IMR-90 (cell line): ENCODE results near the gene PAX5. TPM values are rescaled to one million over a fixed set of nuclear protein-coding genes. Genes with fewer than 3 reads are reported as not detected.

Source experiments
- ATAC-seq: fragments of 200-7000 bp; cut with Tn5 transposase; 2 replicates; pipeline ENCODE4 v1.9.1; 2020; ENCODE audit warnings: low read depth, mild to moderate bottlenecking, moderate library complexity
- BruUV-seq: library from RNA; stranded (reverse); fragments of 400-500 nt; replicated peaks from 2 replicates; lab custom pipeline; 2021; lab: Mats Ljungman, UMichigan
- CTCF ChIA-PET: fragments of 300-600 bp; formaldehyde crosslinking; extraction: SDS; loops from one replicate; lab custom pipeline; 2021; ENCODE audit warnings: antibody characterized with exemption; lab: Yijun Ruan, JAX
- POLR2A ChIA-PET: fragments of 300-600 bp; sonication (Branson Sonifier 250); formaldehyde crosslinking; loops from one replicate; lab custom pipeline; 2022; ENCODE audit warnings: antibody characterized with exemption; ENCODE audit not compliant: unreplicated experiment; lab: Charles Lee
- DNase-seq: peaks from one replicate; pipeline ENCODE4 v3.0.0; 2013
- H2AFZ ChIP-seq: replicated peaks from 2 replicates; pipeline ENCODE3; 2013; ENCODE audit warnings: low read length, mild to moderate bottlenecking; ENCODE audit not compliant: poor library complexity
- H2AK5ac ChIP-seq: 2 replicates; pipeline ENCODE4 v1.6.1; 2013; ENCODE audit warnings: low read depth, low read length, inconsistent platforms
- H2AK9ac ChIP-seq: replicated peaks from 2 replicates; pipeline ENCODE3; 2013; ENCODE audit warnings: mild to moderate bottlenecking, low read depth, low read length, moderate library complexity; ENCODE audit not compliant: poor library complexity
- H2BK120ac ChIP-seq: 2 replicates; pipeline ENCODE4 v1.6.1; 2013; ENCODE audit warnings: low read depth, low read length, inconsistent platforms
- H2BK15ac ChIP-seq: 3 replicates; pipeline ENCODE4 v1.6.1; 2013; ENCODE audit warnings: low read depth, low read length, inconsistent platforms
- H2BK20ac ChIP-seq: 2 replicates; pipeline ENCODE4 v1.6.1; 2013; ENCODE audit warnings: low read depth, mild to moderate bottlenecking, inconsistent platforms, low read length, moderate library complexity
- H2BK5ac ChIP-seq: 2 replicates; pipeline ENCODE4 v1.6.1; 2013; ENCODE audit warnings: mild to moderate bottlenecking, low read depth, low read length, inconsistent platforms; ENCODE audit not compliant: poor library complexity, severe bottlenecking
- H3K14ac ChIP-seq: replicated peaks from 2 replicates; pipeline ENCODE4 v1.6.1; 2013; ENCODE audit warnings: low read depth, low read length, inconsistent platforms
- H3K18ac ChIP-seq: 2 replicates; pipeline ENCODE4 v1.6.1; 2013; ENCODE audit warnings: low read depth, low read length, control low read depth
- H3K23ac ChIP-seq: 2 replicates; pipeline ENCODE4 v1.6.1; 2013; ENCODE audit warnings: low read depth, low read length, inconsistent platforms
- H3K27ac ChIP-seq: 2 replicates; pipeline ENCODE4 v1.5.1; 2013; ENCODE audit warnings: mild to moderate bottlenecking, control low read depth, low read length; ENCODE audit not compliant: insufficient read depth
- H3K27me3 ChIP-seq: 2 replicates; pipeline ENCODE4 v1.6.1; 2013; ENCODE audit warnings: low read length; ENCODE audit not compliant: control insufficient read depth, insufficient read depth
- H3K36me3 ChIP-seq: 2 replicates; pipeline ENCODE4 v1.6.1; 2013; ENCODE audit warnings: low read length, mixed read lengths; ENCODE audit not compliant: control insufficient read depth, insufficient read depth
- H3K4ac ChIP-seq: 2 replicates; pipeline ENCODE4 v1.6.1; 2013; ENCODE audit warnings: low read depth, low read length, inconsistent platforms
- H3K4me1 ChIP-seq: 2 replicates; pipeline ENCODE4 v1.6.1; 2013; ENCODE audit warnings: low read length, mixed read lengths; ENCODE audit not compliant: control insufficient read depth, insufficient read depth
- H3K4me2 ChIP-seq: 2 replicates; pipeline ENCODE4 v1.6.1; 2013; ENCODE audit warnings: low read depth, mild to moderate bottlenecking, control low read depth, low read length, moderate library complexity
- H3K4me3 ChIP-seq: 2 replicates; pipeline ENCODE4 v1.5.1; 2013; ENCODE audit warnings: low read depth, mild to moderate bottlenecking, control low read depth, low read length, moderate library complexity; ENCODE audit not compliant: insufficient read depth
- H3K56ac ChIP-seq: 2 replicates; pipeline ENCODE4 v1.6.1; 2013; ENCODE audit warnings: low read length, inconsistent platforms; ENCODE audit not compliant: insufficient read depth; ENCODE audit errors: extremely low read depth
- H3K79me1 ChIP-seq, 2 experiments: 2 replicates each; pipeline ENCODE4 v1.6.1; 2013; ENCODE audit warnings: low read length in 2 of 2, inconsistent platforms in 1 of 2, low read depth in 1 of 2
- H3K9ac ChIP-seq: 2 replicates; pipeline ENCODE4 v1.6.1; 2013; ENCODE audit warnings: low read depth, low read length, control low read depth
- H3K9me1 ChIP-seq: 2 replicates; pipeline ENCODE4 v1.6.1; 2013; ENCODE audit warnings: low read length, inconsistent platforms; ENCODE audit not compliant: insufficient read depth
- H3K9me3 ChIP-seq: 2 replicates; pipeline ENCODE4 v1.6.1; 2013; ENCODE audit warnings: low read length; ENCODE audit not compliant: control insufficient read depth, insufficient read depth
- H4K20me1 ChIP-seq: 2 replicates; pipeline ENCODE4 v1.6.1; 2013; ENCODE audit warnings: low read length, inconsistent platforms; ENCODE audit not compliant: insufficient read depth
- H4K5ac ChIP-seq: 2 replicates; pipeline ENCODE4 v1.6.1; 2013; ENCODE audit warnings: mild to moderate bottlenecking, low read depth, low read length, control low read depth
- H4K8ac ChIP-seq, 2 experiments: 2 replicates each; pipeline ENCODE4 v1.6.1; 2013; ENCODE audit warnings: low read depth in 2 of 2, low read length in 2 of 2, control low read depth in 1 of 2, inconsistent platforms in 1 of 2
- H4K91ac ChIP-seq: 2 replicates; pipeline ENCODE4 v1.6.1; 2013; ENCODE audit warnings: low read depth, low read length, inconsistent platforms; ENCODE audit not compliant: insufficient read depth
- BHLHE40 ChIP-seq: fragments of 150-350 bp; IDR thresholded peaks from 2 replicates; pipeline ENCODE4 v1.6.1; 2016; ENCODE audit warnings: mild to moderate bottlenecking, low read depth, low read length
- CHD1 ChIP-seq: IDR thresholded peaks from 2 replicates; pipeline ENCODE4 v1.6.1; 2012; ENCODE audit warnings: low read depth, low read length, improper control_type of control experiment
- ELK1 ChIP-seq: fragments of 150-350 bp; IDR thresholded peaks from 2 replicates; pipeline ENCODE4 v1.6.1; 2016; ENCODE audit warnings: low read depth, mild to moderate bottlenecking, low read length, moderate library complexity, borderline replicate concordance
- FOS ChIP-seq: fragments of 150-350 bp; IDR thresholded peaks from 2 replicates; pipeline ENCODE4 v1.6.1; 2016; ENCODE audit warnings: low read depth, low read length
- MAFK ChIP-seq: IDR thresholded peaks from 2 replicates; pipeline ENCODE4 v1.6.1; 2012; ENCODE audit warnings: low read depth, low read length, improper control_type of control experiment
- MXI1 ChIP-seq: IDR thresholded peaks from 2 replicates; pipeline ENCODE4 v1.6.1; 2012; ENCODE audit warnings: low read depth, mild to moderate bottlenecking, low read length, moderate library complexity, borderline replicate concordance
- NFE2L2 ChIP-seq: fragments of 150-350 bp; IDR thresholded peaks from 2 replicates; pipeline ENCODE4 v1.6.1; 2016; ENCODE audit warnings: low read depth, mild to moderate bottlenecking, low read length
- RAD21 ChIP-seq: IDR thresholded peaks from 2 replicates; pipeline ENCODE4 v1.6.1; 2012; ENCODE audit warnings: low read length, improper control_type of control experiment
- RCOR1 ChIP-seq: IDR thresholded peaks from 2 replicates; pipeline ENCODE4 v1.6.1; 2012; ENCODE audit warnings: mild to moderate bottlenecking, low read length, improper control_type of control experiment; ENCODE audit not compliant: insufficient replicate concordance
- RFX5 ChIP-seq: IDR thresholded peaks from 2 replicates; pipeline ENCODE4 v1.8.0; 2012; ENCODE audit warnings: low read depth, mild to moderate bottlenecking, low read length, moderate library complexity
- SMC3 ChIP-seq: fragments of 150-350 bp; IDR thresholded peaks from 2 replicates; pipeline ENCODE4 v1.6.1; 2016; ENCODE audit warnings: low read depth, mild to moderate bottlenecking, antibody characterized with exemption, low read length, moderate library complexity
- WGBS, 2 experiments: methylation state at CpG; one replicate each; pipeline versions ENCODE4 v1.1.5 to v1.1.7; 2013; ENCODE audit warnings: missing lambda C conversion rate in 2 of 2; ENCODE audit not compliant: insufficient read length in 1 of 2; ENCODE audit errors: extremely low coverage in 2 of 2; 5-methylcytosine and 5-hydroxymethylcytosine counted together
- dilution Hi-C: fragments of 300-500 bp; cut with HindIII; formaldehyde crosslinking; loops from one replicate; pipeline ENCODE4 v1.14.3; 2018; ENCODE audit warnings: low sequenced_read_pairs; ENCODE audit not compliant: unreplicated experiment
- in situ Hi-C: fragments of 300-500 bp; cut with MboI; formaldehyde crosslinking; loops from 3 replicates; pipeline ENCODE4 v1.14.3; 2019; ENCODE audit warnings: low sequenced_read_pairs, inconsistent platforms, mixed read lengths
- intact Hi-C: fragments of 100-400 bp; cut with micrococcal nuclease; formaldehyde crosslinking; loops from 2 replicates; pipeline ENCODE4 v1.10.0; 2022
- polyA plus RNA-seq, 3 experiments: library from polyadenylated mRNA; depleted of rRNA; stranded (reverse); fragments of >200 nt; gene quantifications; 2 replicates each; pipeline ENCODE4 v1.2.3, GENCODE V29; 2012; ENCODE audit warnings: low replicate concordance in 1 of 3
- total RNA-seq: library from RNA; depleted of rRNA; stranded (reverse); fragments of >200 nt; gene quantifications from 2 replicates; pipeline ENCODE4 v1.2.3, GENCODE V29; 2012
- TF ChIP-seq, protein P1 (sequence below): conservative IDR thresholded peaks from 2 replicates; pipeline ENCODE4 v1.5.1; 2012; ENCODE audit warnings: mild to moderate bottlenecking, low read depth, low read length, improper control_type of control experiment
- TF ChIP-seq, protein P2 (sequence below): fragments of 150-350 bp; IDR thresholded peaks from 2 replicates; pipeline ENCODE4 v1.6.1; 2017; ENCODE audit warnings: mild to moderate bottlenecking, antibody characterized with exemption, low read length, low read depth

The PAX5 gene
- total and polyA plus RNA-seq, 2 of the 4 experiments (the other 2 are of a cell fraction): not detected

GRCh38 chr9:37030611-37030939 lies 3.5 kb downstream of the PAX5 start:
- H4K20me1 ChIP-seq: peaks cover 5% of the 10 kb centered on the region; the same call in 1 of the 2 replicates
- DNase-seq (no peak), ATAC-seq (no peak)
- ChIA-PET CTCF (no interaction called here), POLR2A (no interaction called here)
- no peak overlapping the region for H3K18ac ChIP-seq
- no peak overlapping the region for H3K4ac ChIP-seq
- H3K4me2 ChIP-seq: no peak overlapping the region
- intact Hi-C loops: no loop called here
- no peak overlapping the region for H3K14ac ChIP-seq
- H4K5ac ChIP-seq: no peak overlapping the region
- H2AFZ ChIP-seq: no peak overlapping the region
- no peak overlapping the region for H2BK5ac ChIP-seq
- no peak overlapping the region for H3K23ac ChIP-seq
- H4K91ac ChIP-seq: no peak overlapping the region
- H3K4me3 ChIP-seq: no peak overlapping the region
- peaks cover 3% of the 10 kb centered on the region; the same call in 1 of the 2 replicates for H3K4me1 ChIP-seq
- no peaks in the 10 kb centered on the region for H3K79me1 ChIP-seq
- H3K9me3 ChIP-seq: peaks cover 10% of the 10 kb centered on the region
- no peak overlapping the region for H2BK120ac ChIP-seq
- H4K8ac ChIP-seq: no peak overlapping the region
- in situ Hi-C loops: no loop called here
- H2BK15ac ChIP-seq: no peak overlapping the region
- no peaks in the 10 kb centered on the region for H3K9me1 ChIP-seq
- no peaks in the 10 kb centered on the region for H3K36me3 ChIP-seq
- no peak overlapping the region for H2AK9ac ChIP-seq
- no peak for TF ChIP-seq ELK1
- TF ChIP-seq MXI1: no peak
- no peak for TF ChIP-seq NFE2L2
- TF ChIP-seq RCOR1: no peak
- TF ChIP-seq BHLHE40: no peak
- no peak for TF ChIP-seq FOS
- TF ChIP-seq RAD21: no peak
- TF ChIP-seq, protein P1, sequence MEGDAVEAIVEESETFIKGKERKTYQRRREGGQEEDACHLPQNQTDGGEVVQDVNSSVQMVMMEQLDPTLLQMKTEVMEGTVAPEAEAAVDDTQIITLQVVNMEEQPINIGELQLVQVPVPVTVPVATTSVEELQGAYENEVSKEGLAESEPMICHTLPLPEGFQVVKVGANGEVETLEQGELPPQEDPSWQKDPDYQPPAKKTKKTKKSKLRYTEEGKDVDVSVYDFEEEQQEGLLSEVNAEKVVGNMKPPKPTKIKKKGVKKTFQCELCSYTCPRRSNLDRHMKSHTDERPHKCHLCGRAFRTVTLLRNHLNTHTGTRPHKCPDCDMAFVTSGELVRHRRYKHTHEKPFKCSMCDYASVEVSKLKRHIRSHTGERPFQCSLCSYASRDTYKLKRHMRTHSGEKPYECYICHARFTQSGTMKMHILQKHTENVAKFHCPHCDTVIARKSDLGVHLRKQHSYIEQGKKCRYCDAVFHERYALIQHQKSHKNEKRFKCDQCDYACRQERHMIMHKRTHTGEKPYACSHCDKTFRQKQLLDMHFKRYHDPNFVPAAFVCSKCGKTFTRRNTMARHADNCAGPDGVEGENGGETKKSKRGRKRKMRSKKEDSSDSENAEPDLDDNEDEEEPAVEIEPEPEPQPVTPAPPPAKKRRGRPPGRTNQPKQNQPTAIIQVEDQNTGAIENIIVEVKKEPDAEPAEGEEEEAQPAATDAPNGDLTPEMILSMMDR: no peak
- no peak for TF ChIP-seq SMC3
- TF ChIP-seq CHD1: no peak
- TF ChIP-seq, protein P2, sequence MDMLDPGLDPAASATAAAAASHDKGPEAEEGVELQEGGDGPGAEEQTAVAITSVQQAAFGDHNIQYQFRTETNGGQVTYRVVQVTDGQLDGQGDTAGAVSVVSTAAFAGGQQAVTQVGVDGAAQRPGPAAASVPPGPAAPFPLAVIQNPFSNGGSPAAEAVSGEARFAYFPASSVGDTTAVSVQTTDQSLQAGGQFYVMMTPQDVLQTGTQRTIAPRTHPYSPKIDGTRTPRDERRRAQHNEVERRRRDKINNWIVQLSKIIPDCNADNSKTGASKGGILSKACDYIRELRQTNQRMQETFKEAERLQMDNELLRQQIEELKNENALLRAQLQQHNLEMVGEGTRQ: no peak
- no peak for TF ChIP-seq MAFK
- no peak for TF ChIP-seq RFX5
- WGBS, 2 experiments: no CpG with 5 or more reads among the region's 7 CpGs
- no peak overlapping the region for H3K9ac ChIP-seq
- no TSS peak for BruUV-seq
- no peak overlapping the region for H2BK20ac ChIP-seq
- no peak overlapping the region for H3K27ac ChIP-seq
- no peak overlapping the region for H2AK5ac ChIP-seq
- dilution Hi-C loops: no loop called here
- peaks cover 97% of the 10 kb centered on the region for H3K27me3 ChIP-seq
- no peak overlapping the region for H3K56ac ChIP-seq
